GM13976 (cell line): ENCODE data around the gene HECTD4.
"Not testable (repeated sequence)": the region's sequence is repeated elsewhere in the genome, so short reads cannot be mapped to it uniquely, and the experiment has no call there.

Experiments used
- DNase-seq: peaks from one replicate; pipeline ENCODE4 v3.0.0; 2012; ENCODE audit warnings: low spot score
- CTCF ChIP-seq: IDR thresholded peaks from 2 replicates; pipeline ENCODE4 v1.5.1; 2012; ENCODE audit warnings: borderline replicate concordance, mild to moderate bottlenecking; ENCODE audit not compliant: insufficient read depth; ENCODE audit errors: extremely low read depth, missing control alignments, control extremely low read depth
- in situ Hi-C: fragments of 300-500 bp; cut with MboI; formaldehyde crosslinking; loops from one replicate; pipeline ENCODE4 v1.12.0; 2022; ENCODE audit warnings: low sequenced_read_pairs, mixed read lengths, inconsistent platforms; ENCODE audit not compliant: unreplicated experiment

Gene HECTD4

GRCh38 chr12:112266473-112266872 lies 115.8 kb downstream of the HECTD4 start:
- TF ChIP-seq CTCF, result no peak
- in situ Hi-C loops, result no loop called here
- DNase-seq, result no peak

- no peak for DNase-seq
- in situ Hi-C loops, result no loop called here
- no peak for TF ChIP-seq CTCF
Observed at GRCh38 chr12:112261559-112261958, 120.7 kb downstream of the HECTD4 start.

GRCh38 chr12:112258926-112259325 lies 123.3 kb downstream of the HECTD4 start:
- in situ Hi-C loops, result no loop called here
- DNase-seq, result no peak
- TF ChIP-seq CTCF, result no peak

GRCh38 chr12:112256780-112257179 lies 125.5 kb downstream of the HECTD4 start:
- TF ChIP-seq CTCF, result no peak
- no peak for DNase-seq
- in situ Hi-C loops, result no loop called here

- in situ Hi-C loops, result no loop called here
- TF ChIP-seq CTCF, result no peak
- DNase-seq, result no peak
Observed at GRCh38 chr12:112252184-112252583, 130.0 kb downstream of the HECTD4 start.

- in situ Hi-C loops, DNase-seq: not testable (repeated sequence)
Observed at GRCh38 chr12:112244902-112245301, 137.3 kb downstream of the HECTD4 start.

- no peak for TF ChIP-seq CTCF
Observed at GRCh38 chr12:112243255-112244110, 138.7 kb downstream of the HECTD4 start.

More at GRCh38 chr12:112243255-112244110, 138.7 kb downstream of the HECTD4 start:
- in situ Hi-C loops, result no loop called here
- no peak for DNase-seq
